HAP-1 (cell line): ENCODE measurements around the gene DPP10.

Experiments used
- DNase-seq, 2 experiments: peaks; one replicate each; pipeline ENCODE4 v3.0.0-alpha.2; 2016 to 2020; ENCODE audit warnings: low spot score in 2 of 2
- H3K27me3 ChIP-seq: fragments of 250-450 bp; sonication (Bioruptor Pico); 2 replicates; pipeline ENCODE4 v1.5.1; 2020; ENCODE audit warnings: low read depth, mild to moderate bottlenecking, moderate library complexity
- H3K36me3 ChIP-seq: fragments of 250-450 bp; sonication (Bioruptor Pico); replicated peaks from 2 replicates; pipeline ENCODE4 v1.5.1; 2020; ENCODE audit warnings: mild to moderate bottlenecking
- H3K4me1 ChIP-seq: fragments of 250-450 bp; sonication (Bioruptor Pico); 2 replicates; pipeline ENCODE4 v1.5.1; 2020; ENCODE audit warnings: mild to moderate bottlenecking
- H3K4me3 ChIP-seq: fragments of 250-450 bp; sonication (Bioruptor Pico); 2 replicates; pipeline ENCODE4 v1.5.1; 2020; ENCODE audit warnings: mild to moderate bottlenecking, moderate library complexity
- H3K9me3 ChIP-seq: fragments of 250-450 bp; sonication (Bioruptor Pico); 2 replicates; pipeline ENCODE4 v1.5.1; 2020; ENCODE audit warnings: mild to moderate bottlenecking, moderate library complexity
- in situ Hi-C: fragments of 300-500 bp; cut with MboI; formaldehyde crosslinking; loops from 3 replicates; pipeline ENCODE4 v1.14.3; 2020; ENCODE audit warnings: low sequenced_read_pairs, inconsistent platforms, mixed read lengths

DPP10 gene

GRCh38 chr2:114577657-114578056 is 135.2 kb downstream of the DPP10 start:
- DNase-seq, result no peak
- in situ Hi-C loops, result no loop called here
- H3K9me3 ChIP-seq, result no peaks in the 10 kb centered on the region
- no peaks in the 10 kb centered on the region for H3K4me1 ChIP-seq
- no peaks in the 10 kb centered on the region for H3K27me3 ChIP-seq
- no peak overlapping the region for H3K4me3 ChIP-seq
- H3K36me3 ChIP-seq, result no peaks in the 10 kb centered on the region

GRCh38 chr2:114579542-114579941 is 137.1 kb downstream of the DPP10 start:
- no peaks in the 10 kb centered on the region for H3K36me3 ChIP-seq
- DNase-seq, result no peak
- no peak overlapping the region for H3K4me3 ChIP-seq
- no peaks in the 10 kb centered on the region for H3K9me3 ChIP-seq
- no peaks in the 10 kb centered on the region for H3K4me1 ChIP-seq
- in situ Hi-C loops, result no loop called here
- no peaks in the 10 kb centered on the region for H3K27me3 ChIP-seq

GRCh38 chr2:114580691-114581090 is 138.2 kb downstream of the DPP10 start:
- Histone ChIP-seq H3K36me3 (no peaks in the 10 kb centered on the region), H3K4me3 (no peak overlapping the region), H3K9me3 (no peaks in the 10 kb centered on the region), H3K27me3 (no peaks in the 10 kb centered on the region), H3K4me1 (no peaks in the 10 kb centered on the region)
- in situ Hi-C loops, result no loop called here
- DNase-seq, result no peak

GRCh38 chr2:114598329-114598728 is 155.9 kb downstream of the DPP10 start:
- Histone ChIP-seq H3K27me3 (peaks cover 9% of the 10 kb centered on the region; the same call in 1 of the 2 replicates), H3K9me3 (no peaks in the 10 kb centered on the region), H3K4me1 (no peaks in the 10 kb centered on the region), H3K36me3 (no peaks in the 10 kb centered on the region), H3K4me3 (no peak overlapping the region)
- in situ Hi-C loops, result no loop called here
- no peak for DNase-seq

GRCh38 chr2:114609203-114609602 is 166.8 kb downstream of the DPP10 start:
- Histone ChIP-seq H3K4me1 (peaks cover 2% of the 10 kb centered on the region; the same call in 1 of the 2 replicates), H3K36me3 (no peaks in the 10 kb centered on the region), H3K27me3 (peaks cover 4% of the 10 kb centered on the region; the same call in 1 of the 2 replicates), H3K4me3 (no peak overlapping the region), H3K9me3 (no peaks in the 10 kb centered on the region)
- no peak for DNase-seq
- in situ Hi-C loops, result no loop called here

GRCh38 chr2:114609801-114610200 is 167.4 kb downstream of the DPP10 start:
- in situ Hi-C loops, result no loop called here
- Histone ChIP-seq H3K4me1 (peaks cover 2% of the 10 kb centered on the region; the same call in 1 of the 2 replicates), H3K9me3 (no peaks in the 10 kb centered on the region), H3K36me3 (no peaks in the 10 kb centered on the region), H3K4me3 (no peak overlapping the region), H3K27me3 (peaks cover 4% of the 10 kb centered on the region; the same call in 1 of the 2 replicates)
- DNase-seq, result no peak

GRCh38 chr2:114610677-114611076 is 168.2 kb downstream of the DPP10 start:
- Histone ChIP-seq H3K27me3 (peaks cover 10% of the 10 kb centered on the region), H3K36me3 (no peaks in the 10 kb centered on the region), H3K4me1 (peaks cover 2% of the 10 kb centered on the region; the same call in 1 of the 2 replicates), H3K4me3 (no peak overlapping the region), H3K9me3 (no peaks in the 10 kb centered on the region)
- DNase-seq, result no peak
- in situ Hi-C loops, result no loop called here

- in situ Hi-C loops, result no loop called here
- H3K4me1 ChIP-seq, result peaks cover 2% of the 10 kb centered on the region; the same call in 1 of the 2 replicates
Measured at GRCh38 chr2:114614592-114614991, 172.2 kb downstream of the DPP10 start.

GRCh38 chr2:114628481-114628880 is 186.0 kb downstream of the DPP10 start:
- Histone ChIP-seq H3K4me1 (no peaks in the 10 kb centered on the region), H3K4me3 (no peak overlapping the region), H3K36me3 (no peaks in the 10 kb centered on the region), H3K9me3 (no peaks in the 10 kb centered on the region), H3K27me3 (peaks cover 14% of the 10 kb centered on the region)
- DNase-seq, result no peak
- in situ Hi-C loops, result no loop called here

More at GRCh38 chr2:114614592-114614991, 172.2 kb downstream of the DPP10 start:
- Histone ChIP-seq H3K9me3 (no peaks in the 10 kb centered on the region), H3K27me3 (peaks cover 22% of the 10 kb centered on the region), H3K4me3 (no peak overlapping the region), H3K36me3 (no peaks in the 10 kb centered on the region)
- no peak for DNase-seq

- Histone ChIP-seq H3K4me1 (no peaks in the 10 kb centered on the region; the same call in 1 of the 2 replicates), H3K27me3 (peaks cover 8% of the 10 kb centered on the region; the same call in 1 of the 2 replicates), H3K9me3 (no peaks in the 10 kb centered on the region), H3K4me3 (no peak overlapping the region), H3K36me3 (no peaks in the 10 kb centered on the region)
- in situ Hi-C loops, result no loop called here
- DNase-seq, result no peak
Measured at GRCh38 chr2:114631146-114631545, 188.7 kb downstream of the DPP10 start.

GRCh38 chr2:114642166-114642770 is 199.8 kb downstream of the DPP10 start:
- Histone ChIP-seq H3K4me3 (no peak overlapping the region), H3K9me3 (no peaks in the 10 kb centered on the region; the same call in 1 of the 2 replicates), H3K36me3 (no peaks in the 10 kb centered on the region), H3K4me1 (no peaks in the 10 kb centered on the region), H3K27me3 (no peaks in the 10 kb centered on the region)
- in situ Hi-C loops, result no loop called here
- DNase-seq, result no peak

- H3K9me3 ChIP-seq, result no peaks in the 10 kb centered on the region; the same call in 1 of the 2 replicates
- no peaks in the 10 kb centered on the region for H3K4me1 ChIP-seq
- H3K4me3 ChIP-seq, result no peak overlapping the region
- H3K36me3 ChIP-seq, result no peaks in the 10 kb centered on the region
- in situ Hi-C loops, result no loop called here
- no peaks in the 10 kb centered on the region for H3K27me3 ChIP-seq
- no peak for DNase-seq
Measured at GRCh38 chr2:114642988-114643553, 200.6 kb downstream of the DPP10 start.

- in situ Hi-C loops, result no loop called here
- DNase-seq, result no peak
- Histone ChIP-seq H3K9me3 (no peaks in the 10 kb centered on the region), H3K4me1 (no peaks in the 10 kb centered on the region), H3K27me3 (0 out of 2 replicates have a peak, but pooled peaks cover 3% of the 10 kb centered on the region), H3K36me3 (no peaks in the 10 kb centered on the region), H3K4me3 (no peak overlapping the region)
Measured at GRCh38 chr2:114651933-114652332, 209.5 kb downstream of the DPP10 start.

- H3K4me1 ChIP-seq, result no peaks in the 10 kb centered on the region
- 0 out of 2 replicates have a peak, but pooled peaks cover 3% of the 10 kb centered on the region for H3K27me3 ChIP-seq
- no peaks in the 10 kb centered on the region for H3K36me3 ChIP-seq
- no peaks in the 10 kb centered on the region for H3K9me3 ChIP-seq
- in situ Hi-C loops, result no loop called here
- no peak overlapping the region for H3K4me3 ChIP-seq
- DNase-seq, result no peak
Measured at GRCh38 chr2:114659880-114660279, 217.4 kb downstream of the DPP10 start.
